ENCODE measurements around the gene CCDC102A. TPM values are rescaled to one million over a fixed set of nuclear protein-coding genes. Genes with fewer than 3 reads are reported as not detected.

Gene CCDC102A
- total RNA-seq, 1 experiment from 2014 or later = 9.5 TPM

GRCh38 chr16:57519796-57520360 is 16.5 kb downstream of the CCDC102A start:
- peak; percentile 64 for DNase-seq (ENCODE audit: low read depth)

GRCh38 chr16:57518922-57519321 is 17.4 kb downstream of the CCDC102A start:
- DNase-seq (ENCODE audit: low read depth) = no peak

- DNase-seq (ENCODE audit: low read depth) = no peak
These were observed 17.9 kb downstream of the CCDC102A start for GRCh38 chr16:57518520-57518919.

GRCh38 chr16:57517397-57518367 is 18.7 kb downstream of the CCDC102A start:
- DNase-seq (ENCODE audit: low read depth) = no peak

GRCh38 chr16:57516773-57517172 is 19.6 kb downstream of the CCDC102A start:
- no peak for DNase-seq (ENCODE audit: low read depth)

GRCh38 chr16:57516176-57516725 is 20.1 kb downstream of the CCDC102A start:
- DNase-seq (ENCODE audit: low read depth) = no peak

- no peak for DNase-seq (ENCODE audit: low read depth)
These were observed 21.4 kb downstream of the CCDC102A start for GRCh38 chr16:57514791-57515600.

- no peak for DNase-seq (ENCODE audit: low read depth)
These were observed 22.0 kb downstream of the CCDC102A start for GRCh38 chr16:57514371-57514770.

GRCh38 chr16:57513371-57514102 is 22.8 kb downstream of the CCDC102A start:
- no peak for DNase-seq (ENCODE audit: low read depth)

GRCh38 chr16:57512296-57513001 is 23.9 kb downstream of the CCDC102A start:
- no peak for DNase-seq (ENCODE audit: low read depth)

- DNase-seq (ENCODE audit: low read depth) = no peak
These were observed 26.1 kb downstream of the CCDC102A start for GRCh38 chr16:57510016-57510871.

- DNase-seq (ENCODE audit: low read depth) = no peak
These were observed 27.0 kb downstream of the CCDC102A start for GRCh38 chr16:57509231-57509923.

- DNase-seq (ENCODE audit: low read depth) = no peak
These were observed 28.3 kb downstream of the CCDC102A start for GRCh38 chr16:57508035-57508425.

GRCh38 chr16:57507136-57508034 is 29.0 kb downstream of the CCDC102A start:
- no peak for DNase-seq (ENCODE audit: low read depth)

- no peak for DNase-seq (ENCODE audit: low read depth)
These were observed 31.2 kb downstream of the CCDC102A start for GRCh38 chr16:57505169-57505568.

- no peak for DNase-seq (ENCODE audit: low read depth)
These were observed 31.9 kb downstream of the CCDC102A start for GRCh38 chr16:57504491-57504890.

- DNase-seq (ENCODE audit: low read depth) = no peak
These were observed 32.4 kb downstream of the CCDC102A start for GRCh38 chr16:57504001-57504400.

- DNase-seq (ENCODE audit: low read depth) = no peak
These were observed 33.0 kb downstream of the CCDC102A start for GRCh38 chr16:57503366-57503765.
